Uterus (tissue), 4 donors: Measurements from ENCODE around the gene SKIL. TPM values are rescaled to one million over a fixed set of nuclear protein-coding genes. Genes with fewer than 3 reads are reported as not detected.

Experiments used
- DNase-seq, 2 donors: peaks; one replicate each; pipeline ENCODE4 v3.0.0-alpha.2; 2019 to 2020
- H3K27ac ChIP-seq, 2 donors: fragments of 200-600 bp; sonication (generic); 1 replicate in 1 of 2; 2 replicates in 1 of 2; pipeline ENCODE4 v1.5.1; 2016 to 2018
- H3K27me3 ChIP-seq, 2 donors: fragments of 200-600 bp; sonication (generic); one replicate each; pipeline ENCODE4 v1.5.1; 2018 to 2019; ENCODE audit warnings: control low read depth in 1 of 2
- H3K36me3 ChIP-seq, 2 donors: fragments of 200-600 bp; sonication (generic); one replicate each; pipeline ENCODE4 v1.5.1; 2019; ENCODE audit warnings: control low read depth in 1 of 2
- H3K4me1 ChIP-seq, 2 donors: fragments of 200-600 bp; sonication (generic); one replicate each; pipeline ENCODE4 v1.5.1; 2018 to 2019; ENCODE audit warnings: control low read depth in 1 of 2
- H3K4me3 ChIP-seq, 2 donors: fragments of 200-600 bp; sonication (generic); 1 replicate in 1 of 2; 2 replicates in 1 of 2; pipeline ENCODE4 v1.5.1; 2018 to 2019; ENCODE audit warnings: mild to moderate bottlenecking in 1 of 2
- H3K9me3 ChIP-seq, 2 donors: fragments of 200-600 bp; sonication (generic); one replicate each; pipeline ENCODE4 v1.5.1; 2019; ENCODE audit warnings: control low read depth in 1 of 2
- POLR2A ChIP-seq, 2 donors: fragments of 450-650 bp; IDR thresholded peaks; one replicate each; pipeline ENCODE4 v1.6.1; 2016; ENCODE audit warnings: antibody characterized with exemption in 2 of 2, mild to moderate bottlenecking in 1 of 2, moderate library complexity in 1 of 2
- intact Hi-C: fragments of 100-400 bp; cut with DNase I; formaldehyde crosslinking; loops from one replicate; pipeline ENCODE4 v1.15.1; 2023; ENCODE audit warnings: low total_unique reads
- microRNA-seq: library from miRNA; unstranded; fragments of <30 nt; microRNA quantifications from one replicate; pipeline ENCODE4, GENCODE V29; 2016; ENCODE audit warnings: borderline microRNAs expressed, borderline replicate concordance
- total RNA-seq, 4 donors: library from RNA; depleted of rRNA in 3 of 4; stranded (reverse); fragments of >200 nt in 3 of 4; gene quantifications; one replicate each; pipeline versions ENCODE4 v1.1.0 to v1.2.4, GENCODE V29; 2014 to 2023
- TF ChIP-seq, protein P1 (sequence below), 4 experiments: fragments of 200-600 bp in 2 of 4; fragments of 450-650 bp in 2 of 4; sonication (generic) in 2 of 4; IDR thresholded peaks; one replicate each; pipeline ENCODE4 v1.5.1; 2016 to 2019; ENCODE audit warnings: antibody characterized with exemption in 4 of 4, mild to moderate bottlenecking in 2 of 4, moderate library complexity in 1 of 4
- donor health status: DM: yes; HTN: yes; CAD: no.

Gene SKIL
- total RNA-seq, 4 donors from 2014 or later, result 34.3 to 143 (median 51.2) TPM

DNA sequence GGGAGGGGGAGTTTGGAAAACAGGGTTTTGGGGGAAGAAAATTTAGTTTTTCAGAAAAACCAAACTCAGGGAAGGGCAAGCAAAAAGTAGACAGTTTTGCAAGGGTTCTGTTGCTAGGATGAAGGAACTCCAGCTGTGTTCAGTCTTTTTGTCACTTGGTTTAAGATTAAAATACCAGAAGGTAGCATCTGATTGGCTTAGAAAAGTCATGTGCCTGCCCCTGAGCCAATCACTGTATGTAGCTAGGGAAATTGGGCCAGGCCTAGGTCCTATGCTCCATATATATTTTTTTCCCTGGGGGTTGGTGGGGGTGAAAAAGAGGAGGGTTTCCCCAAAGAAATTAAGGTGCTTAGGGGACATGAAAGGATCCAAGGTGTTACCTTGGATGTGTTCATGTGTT lies 85.4 kb downstream of the SKIL start:
- no peaks in the 10 kb centered on the region for H3K27me3 ChIP-seq
- intact Hi-C loops, result loop anchor here (10.0 kb wide), 1 partner anchor 438 kb away; no protein-coding TSS in a partner anchor
- TF ChIP-seq, protein P1, sequence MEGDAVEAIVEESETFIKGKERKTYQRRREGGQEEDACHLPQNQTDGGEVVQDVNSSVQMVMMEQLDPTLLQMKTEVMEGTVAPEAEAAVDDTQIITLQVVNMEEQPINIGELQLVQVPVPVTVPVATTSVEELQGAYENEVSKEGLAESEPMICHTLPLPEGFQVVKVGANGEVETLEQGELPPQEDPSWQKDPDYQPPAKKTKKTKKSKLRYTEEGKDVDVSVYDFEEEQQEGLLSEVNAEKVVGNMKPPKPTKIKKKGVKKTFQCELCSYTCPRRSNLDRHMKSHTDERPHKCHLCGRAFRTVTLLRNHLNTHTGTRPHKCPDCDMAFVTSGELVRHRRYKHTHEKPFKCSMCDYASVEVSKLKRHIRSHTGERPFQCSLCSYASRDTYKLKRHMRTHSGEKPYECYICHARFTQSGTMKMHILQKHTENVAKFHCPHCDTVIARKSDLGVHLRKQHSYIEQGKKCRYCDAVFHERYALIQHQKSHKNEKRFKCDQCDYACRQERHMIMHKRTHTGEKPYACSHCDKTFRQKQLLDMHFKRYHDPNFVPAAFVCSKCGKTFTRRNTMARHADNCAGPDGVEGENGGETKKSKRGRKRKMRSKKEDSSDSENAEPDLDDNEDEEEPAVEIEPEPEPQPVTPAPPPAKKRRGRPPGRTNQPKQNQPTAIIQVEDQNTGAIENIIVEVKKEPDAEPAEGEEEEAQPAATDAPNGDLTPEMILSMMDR (IDR thresholded peaks at IDR 0.05), result no peak
- TF ChIP-seq POLR2A (IDR thresholded peaks at IDR 0.05), result no peak
- H3K36me3 ChIP-seq, result no peaks in the 10 kb centered on the region
- no peaks in the 10 kb centered on the region for H3K4me1 ChIP-seq
- DNase-seq, result no peak
- H3K27ac ChIP-seq, result no peak overlapping the region
- H3K9me3 ChIP-seq, result no peaks in the 10 kb centered on the region
- no peak overlapping the region for H3K4me3 ChIP-seq

DNA sequence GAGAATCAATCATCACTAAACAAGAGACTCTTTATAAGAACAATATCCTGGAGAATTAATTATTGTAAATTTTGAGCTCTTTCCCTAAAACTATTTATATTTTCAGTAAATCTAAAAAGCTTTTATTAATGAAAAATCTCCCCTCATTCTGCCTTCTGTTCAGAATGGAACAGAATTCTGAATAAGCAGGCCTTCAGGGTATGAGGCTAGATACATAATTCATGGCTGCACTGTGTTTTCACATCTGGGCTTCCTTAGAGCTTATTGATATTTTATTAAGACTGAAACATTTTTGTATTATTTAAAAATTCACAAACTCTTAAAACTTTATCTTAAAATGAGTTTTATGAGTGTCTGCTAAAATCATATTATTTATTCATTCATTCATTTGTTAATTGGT lies 85.9 kb downstream of the SKIL start:
- DNase-seq, result no peak
- Histone ChIP-seq H3K4me3 (no peak overlapping the region), H3K27me3 (no peaks in the 10 kb centered on the region), H3K36me3 (no peaks in the 10 kb centered on the region), H3K27ac (no peak overlapping the region), H3K4me1 (no peaks in the 10 kb centered on the region), H3K9me3 (no peaks in the 10 kb centered on the region)
- no peak for TF ChIP-seq POLR2A (IDR thresholded peaks at IDR 0.05)
- TF ChIP-seq, protein P1 (IDR thresholded peaks at IDR 0.05), result no peak
- intact Hi-C loops, result loop anchor here (10.0 kb wide), 1 partner anchor 439 kb away; no protein-coding TSS in a partner anchor

Small RNAs within 50 kb of the gene (microRNA-seq; reads per million reads assigned to microRNA genes)
- not detected for gene MIR6828

Other genes starting within 250 kb of the SKIL start
- 100 to 1,000 TPM in 2 of 4 donors, 10 to 100 TPM in 2; 28.5 to 164 (median 87.1) TPM for gene PHC3, start 176.0 kb upstream of the SKIL start, total RNA-seq
- gene PRKCI, start 135.3 kb upstream of the SKIL start, total RNA-seq, result 10 to 100 TPM; 14.9 to 84.9 (median 40.6) TPM
- gene CLDN11, start 61.2 kb downstream of the SKIL start, total RNA-seq, result 10 to 100 TPM in 3 of 4 donors, 1 to 10 TPM in 1; 5.4 to 73.2 (median 19.9) TPM
- under 1 TPM in 1 of 4 donors, not detected in 3; 0.55 TPM for gene SLC7A14, start 228.4 kb downstream of the SKIL start, total RNA-seq